Fibroblast of pulmonary artery (primary cell): ENCODE measurements around the gene EMC9.

Source experiments
- DNase-seq: peaks from one replicate; pipeline ENCODE4 v3.0.0-alpha.2; 2010; ENCODE audit warnings: low read depth
- H3K4me3 ChIP-seq: replicated peaks from 2 replicates; pipeline ENCODE4 v1.5.1; 2011; ENCODE audit warnings: low read depth, mild to moderate bottlenecking, control low read depth, low read length, moderate library complexity
- TF ChIP-seq, protein P1 (sequence below): IDR thresholded peaks from 2 replicates; pipeline ENCODE4 v1.5.1; 2011; ENCODE audit warnings: mild to moderate bottlenecking, control low read depth, low read length, inconsistent platforms; ENCODE audit errors: missing control alignments

Gene EMC9

GRCh38 chr14:24143511-24143910 lies 2.1 kb upstream of the EMC9 start:
- no peak for DNase-seq
- no peak overlapping the region for H3K4me3 ChIP-seq
- TF ChIP-seq, protein P1, sequence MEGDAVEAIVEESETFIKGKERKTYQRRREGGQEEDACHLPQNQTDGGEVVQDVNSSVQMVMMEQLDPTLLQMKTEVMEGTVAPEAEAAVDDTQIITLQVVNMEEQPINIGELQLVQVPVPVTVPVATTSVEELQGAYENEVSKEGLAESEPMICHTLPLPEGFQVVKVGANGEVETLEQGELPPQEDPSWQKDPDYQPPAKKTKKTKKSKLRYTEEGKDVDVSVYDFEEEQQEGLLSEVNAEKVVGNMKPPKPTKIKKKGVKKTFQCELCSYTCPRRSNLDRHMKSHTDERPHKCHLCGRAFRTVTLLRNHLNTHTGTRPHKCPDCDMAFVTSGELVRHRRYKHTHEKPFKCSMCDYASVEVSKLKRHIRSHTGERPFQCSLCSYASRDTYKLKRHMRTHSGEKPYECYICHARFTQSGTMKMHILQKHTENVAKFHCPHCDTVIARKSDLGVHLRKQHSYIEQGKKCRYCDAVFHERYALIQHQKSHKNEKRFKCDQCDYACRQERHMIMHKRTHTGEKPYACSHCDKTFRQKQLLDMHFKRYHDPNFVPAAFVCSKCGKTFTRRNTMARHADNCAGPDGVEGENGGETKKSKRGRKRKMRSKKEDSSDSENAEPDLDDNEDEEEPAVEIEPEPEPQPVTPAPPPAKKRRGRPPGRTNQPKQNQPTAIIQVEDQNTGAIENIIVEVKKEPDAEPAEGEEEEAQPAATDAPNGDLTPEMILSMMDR, result no peak

- no peak overlapping the region for H3K4me3 ChIP-seq
- TF ChIP-seq, protein P1, result no peak
- DNase-seq, result no peak
These were observed 2.0 kb downstream of the EMC9 start for GRCh38 chr14:24139272-24139934.

DNA sequence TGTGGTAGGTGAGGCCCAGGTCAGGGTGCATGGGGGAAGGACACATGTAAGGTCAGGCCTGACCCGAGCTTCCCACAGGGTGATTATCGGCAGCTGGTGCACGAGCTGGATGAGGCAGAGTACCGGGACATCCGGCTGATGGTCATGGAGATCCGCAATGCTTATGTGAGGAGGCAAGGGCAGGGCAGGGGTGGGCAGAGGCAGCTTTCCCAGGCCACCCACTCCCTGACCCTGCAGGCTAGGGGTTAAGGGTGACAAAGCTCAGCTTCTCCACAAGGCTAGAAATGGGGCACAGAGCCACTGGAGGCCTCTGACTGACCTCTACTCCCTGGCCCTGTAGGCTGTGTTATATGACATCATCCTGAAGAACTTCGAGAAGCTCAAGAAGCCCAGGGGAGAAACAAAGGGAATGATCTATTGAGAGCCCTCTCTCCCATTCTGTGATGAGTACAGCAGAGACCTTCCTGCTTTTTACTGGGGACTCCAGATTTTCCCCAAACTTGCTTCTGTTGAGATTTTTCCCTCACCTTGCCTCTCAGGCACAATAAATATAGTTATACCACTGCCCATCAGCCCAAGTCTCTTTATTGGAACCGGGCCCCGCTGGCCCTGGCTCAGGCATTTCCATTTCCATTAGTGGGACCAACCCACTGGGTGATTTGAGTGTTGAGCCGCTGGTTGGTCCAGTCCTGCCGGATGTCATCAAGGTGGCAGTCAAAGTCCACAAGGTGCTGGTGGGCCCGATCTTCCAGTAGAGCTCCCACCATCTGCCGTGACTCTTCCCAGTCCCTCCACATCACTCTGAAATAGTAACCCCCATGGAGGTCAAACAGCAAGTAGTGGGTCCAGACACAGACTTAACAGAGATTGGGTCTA lies 2.8 kb downstream of the EMC9 start:
- TF ChIP-seq, protein P1, result no peak
- DNase-seq, result no peak
- H3K4me3 ChIP-seq, result no peak overlapping the region

- H3K4me3 ChIP-seq, result no peak overlapping the region
- no peak for DNase-seq
- TF ChIP-seq, protein P1, result no peak
These were observed 3.6 kb downstream of the EMC9 start for GRCh38 chr14:24137529-24138395.

DNA sequence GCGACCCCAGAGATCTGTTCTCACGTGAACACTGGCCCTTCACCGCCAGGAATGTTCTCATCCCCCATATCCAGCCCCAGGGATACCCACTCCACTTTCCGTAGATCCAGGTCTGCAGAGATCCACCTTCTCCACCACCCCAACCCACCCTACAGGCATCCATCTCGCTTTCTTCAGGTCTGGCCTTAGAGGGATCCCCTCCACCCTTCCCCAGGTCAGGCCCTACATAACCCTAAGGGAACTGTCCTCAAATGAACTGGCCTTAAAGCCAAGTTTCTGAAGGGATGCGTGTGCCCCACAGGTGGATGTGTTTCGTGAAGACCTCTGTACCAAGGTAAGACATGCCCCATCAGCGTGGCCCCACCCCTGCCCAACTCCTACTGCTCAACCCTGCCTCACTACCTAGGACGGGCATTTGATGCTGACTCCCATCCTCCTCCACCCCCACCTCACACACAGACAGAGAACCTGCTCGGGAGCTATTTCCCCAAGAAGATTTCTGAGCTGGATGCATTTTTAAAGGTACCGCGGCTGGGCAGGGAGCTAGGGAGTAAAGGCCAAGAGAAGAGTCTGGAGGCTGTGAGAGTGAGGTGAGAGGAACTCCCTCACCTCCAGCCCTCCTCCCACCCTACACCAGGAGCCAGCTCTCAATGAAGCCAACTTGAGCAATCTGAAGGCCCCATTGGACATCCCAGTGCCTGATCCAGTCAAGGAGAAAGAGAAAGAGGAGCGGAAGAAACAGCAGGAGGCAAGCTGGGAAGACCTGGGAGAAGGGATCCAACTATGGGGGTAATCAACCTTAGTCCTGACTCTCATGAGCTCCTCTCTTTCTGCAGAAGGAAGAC lies 4.5 kb downstream of the EMC9 start:
- DNase-seq, result no peak
- TF ChIP-seq, protein P1, result no peak
- peak overlapping the region; percentile 74 for H3K4me3 ChIP-seq
